ENCODE measurements around the gene MGMT.

Gene MGMT

GRCh38 chr10:129602938-129603535 is 136.0 kb downstream of the MGMT start:
- DNase-seq: no peak

GRCh38 chr10:129604333-129605032 is 137.4 kb downstream of the MGMT start:
- DNase-seq: peak; percentile 48

GRCh38 chr10:129605266-129605985 is 138.4 kb downstream of the MGMT start:
- DNase-seq: peak; percentile 35

- peak; percentile 60 for DNase-seq
Measured at GRCh38 chr10:129605986-129606518, 139.0 kb downstream of the MGMT start.

GRCh38 chr10:129607607-129608109 is 140.6 kb downstream of the MGMT start:
- no peak for DNase-seq

- no peak for DNase-seq
Measured at GRCh38 chr10:129608653-129609052, 141.6 kb downstream of the MGMT start.

GRCh38 chr10:129609551-129609950 is 142.5 kb downstream of the MGMT start:
- no peak for DNase-seq

- DNase-seq: no peak
Measured at GRCh38 chr10:129612481-129613109, 145.6 kb downstream of the MGMT start.

- DNase-seq: no peak
Measured at GRCh38 chr10:129613377-129613980, 146.4 kb downstream of the MGMT start.

- DNase-seq: peak; percentile 61
Measured at GRCh38 chr10:129614341-129614740, 147.3 kb downstream of the MGMT start.

GRCh38 chr10:129615381-129615780 is 148.3 kb downstream of the MGMT start:
- no peak for DNase-seq

GRCh38 chr10:129615921-129616525 is 149.0 kb downstream of the MGMT start:
- DNase-seq: no peak

- no peak for DNase-seq
Measured at GRCh38 chr10:129617768-129618167, 150.7 kb downstream of the MGMT start.

GRCh38 chr10:129621062-129621461 is 154.0 kb downstream of the MGMT start:
- DNase-seq: no peak

GRCh38 chr10:129621693-129622092 is 154.7 kb downstream of the MGMT start:
- no peak for DNase-seq

GRCh38 chr10:129622291-129622690 is 155.2 kb downstream of the MGMT start:
- no peak for DNase-seq

- no peak for DNase-seq
Measured at GRCh38 chr10:129622736-129623135, 155.7 kb downstream of the MGMT start.

- no peak for DNase-seq
Measured at GRCh38 chr10:129624526-129624925, 157.5 kb downstream of the MGMT start.

GRCh38 chr10:129626309-129626708 is 159.3 kb downstream of the MGMT start:
- no peak for DNase-seq

- peak; percentile 37 for DNase-seq
Measured at GRCh38 chr10:129626796-129627435, 159.9 kb downstream of the MGMT start.

- DNase-seq: no peak
Measured at GRCh38 chr10:129627442-129627841, 160.4 kb downstream of the MGMT start.

- no peak for DNase-seq
Measured at GRCh38 chr10:129628823-129629222, 161.8 kb downstream of the MGMT start.
